Measurements from ENCODE around the gene NOP14.
"Not testable (repeated sequence)": the region's sequence is repeated elsewhere in the genome, so short reads cannot be mapped to it uniquely, and the experiment has no call there.

DNA sequence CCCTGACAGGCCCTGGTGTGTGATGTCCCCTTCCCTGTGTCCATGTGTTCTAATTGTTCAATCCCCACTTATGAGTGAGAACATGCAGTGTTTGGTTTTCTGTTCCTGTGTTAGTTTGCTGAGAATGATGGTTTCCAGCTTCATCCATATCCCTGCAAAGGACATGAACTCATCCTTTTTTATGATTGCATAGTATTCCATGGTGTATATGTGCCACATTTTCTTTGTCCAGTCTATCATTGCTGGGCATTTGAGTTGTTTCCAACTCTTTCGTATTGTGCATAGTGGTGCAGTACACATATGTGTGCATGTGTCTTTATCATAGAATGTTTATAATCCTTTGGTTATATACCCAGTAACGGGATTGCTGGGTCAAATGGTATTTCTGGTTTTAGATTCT is 46.5 kb downstream of the NOP14 start:
- TF ChIP-seq, protein P1, sequence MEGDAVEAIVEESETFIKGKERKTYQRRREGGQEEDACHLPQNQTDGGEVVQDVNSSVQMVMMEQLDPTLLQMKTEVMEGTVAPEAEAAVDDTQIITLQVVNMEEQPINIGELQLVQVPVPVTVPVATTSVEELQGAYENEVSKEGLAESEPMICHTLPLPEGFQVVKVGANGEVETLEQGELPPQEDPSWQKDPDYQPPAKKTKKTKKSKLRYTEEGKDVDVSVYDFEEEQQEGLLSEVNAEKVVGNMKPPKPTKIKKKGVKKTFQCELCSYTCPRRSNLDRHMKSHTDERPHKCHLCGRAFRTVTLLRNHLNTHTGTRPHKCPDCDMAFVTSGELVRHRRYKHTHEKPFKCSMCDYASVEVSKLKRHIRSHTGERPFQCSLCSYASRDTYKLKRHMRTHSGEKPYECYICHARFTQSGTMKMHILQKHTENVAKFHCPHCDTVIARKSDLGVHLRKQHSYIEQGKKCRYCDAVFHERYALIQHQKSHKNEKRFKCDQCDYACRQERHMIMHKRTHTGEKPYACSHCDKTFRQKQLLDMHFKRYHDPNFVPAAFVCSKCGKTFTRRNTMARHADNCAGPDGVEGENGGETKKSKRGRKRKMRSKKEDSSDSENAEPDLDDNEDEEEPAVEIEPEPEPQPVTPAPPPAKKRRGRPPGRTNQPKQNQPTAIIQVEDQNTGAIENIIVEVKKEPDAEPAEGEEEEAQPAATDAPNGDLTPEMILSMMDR (IDR thresholded peaks at IDR 0.05), result not testable (repeated sequence)
- not testable (repeated sequence) for TF ChIP-seq JUNB (IDR thresholded peaks at IDR 0.05); EP300 (IDR thresholded peaks at IDR 0.05); BHLHE40 (IDR thresholded peaks at IDR 0.05; ENCODE audit: low read depth, low read length); RNF2 (IDR thresholded peaks at IDR 0.05; ENCODE audit: borderline replicate concordance, low read depth); POLR2A (IDR thresholded peaks at IDR 0.05; ENCODE audit: low read length); ESRRA (IDR thresholded peaks at IDR 0.05; ENCODE audit: borderline replicate concordance, low read length); KDM5A (IDR thresholded peaks at IDR 0.05); RCOR1 (IDR thresholded peaks at IDR 0.05; ENCODE audit: low read depth, low read length); PHF8 (IDR thresholded peaks at IDR 0.05; ENCODE audit: borderline replicate concordance, low read depth)
- TF ChIP-seq, protein P2, sequence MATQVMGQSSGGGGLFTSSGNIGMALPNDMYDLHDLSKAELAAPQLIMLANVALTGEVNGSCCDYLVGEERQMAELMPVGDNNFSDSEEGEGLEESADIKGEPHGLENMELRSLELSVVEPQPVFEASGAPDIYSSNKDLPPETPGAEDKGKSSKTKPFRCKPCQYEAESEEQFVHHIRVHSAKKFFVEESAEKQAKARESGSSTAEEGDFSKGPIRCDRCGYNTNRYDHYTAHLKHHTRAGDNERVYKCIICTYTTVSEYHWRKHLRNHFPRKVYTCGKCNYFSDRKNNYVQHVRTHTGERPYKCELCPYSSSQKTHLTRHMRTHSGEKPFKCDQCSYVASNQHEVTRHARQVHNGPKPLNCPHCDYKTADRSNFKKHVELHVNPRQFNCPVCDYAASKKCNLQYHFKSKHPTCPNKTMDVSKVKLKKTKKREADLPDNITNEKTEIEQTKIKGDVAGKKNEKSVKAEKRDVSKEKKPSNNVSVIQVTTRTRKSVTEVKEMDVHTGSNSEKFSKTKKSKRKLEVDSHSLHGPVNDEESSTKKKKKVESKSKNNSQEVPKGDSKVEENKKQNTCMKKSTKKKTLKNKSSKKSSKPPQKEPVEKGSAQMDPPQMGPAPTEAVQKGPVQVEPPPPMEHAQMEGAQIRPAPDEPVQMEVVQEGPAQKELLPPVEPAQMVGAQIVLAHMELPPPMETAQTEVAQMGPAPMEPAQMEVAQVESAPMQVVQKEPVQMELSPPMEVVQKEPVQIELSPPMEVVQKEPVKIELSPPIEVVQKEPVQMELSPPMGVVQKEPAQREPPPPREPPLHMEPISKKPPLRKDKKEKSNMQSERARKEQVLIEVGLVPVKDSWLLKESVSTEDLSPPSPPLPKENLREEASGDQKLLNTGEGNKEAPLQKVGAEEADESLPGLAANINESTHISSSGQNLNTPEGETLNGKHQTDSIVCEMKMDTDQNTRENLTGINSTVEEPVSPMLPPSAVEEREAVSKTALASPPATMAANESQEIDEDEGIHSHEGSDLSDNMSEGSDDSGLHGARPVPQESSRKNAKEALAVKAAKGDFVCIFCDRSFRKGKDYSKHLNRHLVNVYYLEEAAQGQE (IDR thresholded peaks at IDR 0.05), result not testable (repeated sequence)

Data from A549 (cell line).